Mesothelial cell of epicardium (in vitro differentiated cells): ENCODE results near the gene CLDN25. TPM values are rescaled to one million over a fixed set of nuclear protein-coding genes. Genes with fewer than 3 reads are reported as not detected.

ENCODE experiments used
- DNase-seq, 2 experiments: peaks; one replicate each; pipeline ENCODE4 v3.0.0; 2021; ENCODE audit warnings: low spot score in 2 of 2; ENCODE audit not compliant: unreplicated experiment in 2 of 2
- H3K27ac Mint-ChIP-seq: 2 replicates; pipeline ENCODE4 v1.8.0; 2021; ENCODE audit warnings: mixed read lengths
- H3K27me3 Mint-ChIP-seq: 2 replicates; pipeline ENCODE4 v1.8.0; 2021; ENCODE audit warnings: low read depth, mixed read lengths
- H3K36me3 Mint-ChIP-seq: 2 replicates; pipeline ENCODE4 v1.8.0; 2021; ENCODE audit warnings: mixed read lengths
- H3K4me1 Mint-ChIP-seq: 2 replicates; pipeline ENCODE4 v1.8.0; 2021; ENCODE audit warnings: mixed read lengths
- H3K4me3 Mint-ChIP-seq: 2 replicates; pipeline ENCODE4 v1.8.0; 2021; ENCODE audit warnings: mild to moderate bottlenecking, moderate library complexity, mixed read lengths
- H3K9me3 Mint-ChIP-seq: 2 replicates; pipeline ENCODE4 v1.8.0; 2021; ENCODE audit warnings: mixed read lengths
- total RNA-seq: library from RNA; stranded (reverse); gene quantifications from 3 replicates; pipeline ENCODE4 v1.2.1, GENCODE V29; 2021
- TF ChIP-seq, protein P1 (sequence below): fragments of 200-600 bp; sonication (generic); IDR thresholded peaks from one replicate; pipeline ENCODE4 v1.5.0; 2021; ENCODE audit warnings: antibody characterized with exemption; ENCODE audit not compliant: unreplicated experiment

Gene CLDN25
- total RNA-seq, 1 donor from 2014 or later, result not detected

DNA sequence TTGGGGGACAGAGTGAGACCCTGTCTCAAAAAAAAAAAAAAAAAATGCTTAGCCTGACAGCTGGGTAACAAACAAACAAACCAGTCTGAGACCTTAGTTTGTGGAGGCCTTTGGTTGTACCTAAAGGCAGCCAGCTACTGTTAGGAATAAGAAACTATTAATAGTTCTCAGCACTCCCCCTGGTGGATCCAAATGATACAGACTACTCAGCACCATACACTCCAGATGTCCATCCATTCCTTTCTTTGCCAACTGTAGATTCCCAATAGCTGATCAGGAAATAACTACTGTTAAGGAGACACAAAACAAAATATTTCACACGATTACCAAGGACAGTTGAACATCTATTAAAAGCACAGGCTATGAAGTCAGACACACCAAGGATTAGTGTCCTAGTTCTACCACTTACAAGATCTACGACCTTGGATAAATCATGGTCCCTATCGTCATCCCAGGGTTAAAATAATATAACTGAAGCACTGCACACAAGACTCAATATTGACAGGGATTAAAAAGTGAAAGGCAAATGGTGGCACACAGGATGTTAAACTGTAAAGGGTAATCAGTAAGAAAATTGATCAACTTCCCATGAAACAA lies 17.2 kb downstream of the CLDN25 start:
- Mint-ChIP-seq H3K27ac (no peak overlapping the region), H3K9me3 (peaks cover 11% of the 10 kb centered on the region), H3K4me1 (no peaks in the 10 kb centered on the region), H3K36me3 (peaks cover 34% of the 10 kb centered on the region), H3K27me3 (no peaks in the 10 kb centered on the region), H3K4me3 (no peak overlapping the region)
- TF ChIP-seq, protein P1, sequence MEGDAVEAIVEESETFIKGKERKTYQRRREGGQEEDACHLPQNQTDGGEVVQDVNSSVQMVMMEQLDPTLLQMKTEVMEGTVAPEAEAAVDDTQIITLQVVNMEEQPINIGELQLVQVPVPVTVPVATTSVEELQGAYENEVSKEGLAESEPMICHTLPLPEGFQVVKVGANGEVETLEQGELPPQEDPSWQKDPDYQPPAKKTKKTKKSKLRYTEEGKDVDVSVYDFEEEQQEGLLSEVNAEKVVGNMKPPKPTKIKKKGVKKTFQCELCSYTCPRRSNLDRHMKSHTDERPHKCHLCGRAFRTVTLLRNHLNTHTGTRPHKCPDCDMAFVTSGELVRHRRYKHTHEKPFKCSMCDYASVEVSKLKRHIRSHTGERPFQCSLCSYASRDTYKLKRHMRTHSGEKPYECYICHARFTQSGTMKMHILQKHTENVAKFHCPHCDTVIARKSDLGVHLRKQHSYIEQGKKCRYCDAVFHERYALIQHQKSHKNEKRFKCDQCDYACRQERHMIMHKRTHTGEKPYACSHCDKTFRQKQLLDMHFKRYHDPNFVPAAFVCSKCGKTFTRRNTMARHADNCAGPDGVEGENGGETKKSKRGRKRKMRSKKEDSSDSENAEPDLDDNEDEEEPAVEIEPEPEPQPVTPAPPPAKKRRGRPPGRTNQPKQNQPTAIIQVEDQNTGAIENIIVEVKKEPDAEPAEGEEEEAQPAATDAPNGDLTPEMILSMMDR, result peak; percentile 67
- DNase-seq, result no peak

- H3K36me3 Mint-ChIP-seq, result peaks cover 44% of the 10 kb centered on the region
Observed at GRCh38 chr11:113802621-113803020, 23.0 kb downstream of the CLDN25 start.

DNA sequence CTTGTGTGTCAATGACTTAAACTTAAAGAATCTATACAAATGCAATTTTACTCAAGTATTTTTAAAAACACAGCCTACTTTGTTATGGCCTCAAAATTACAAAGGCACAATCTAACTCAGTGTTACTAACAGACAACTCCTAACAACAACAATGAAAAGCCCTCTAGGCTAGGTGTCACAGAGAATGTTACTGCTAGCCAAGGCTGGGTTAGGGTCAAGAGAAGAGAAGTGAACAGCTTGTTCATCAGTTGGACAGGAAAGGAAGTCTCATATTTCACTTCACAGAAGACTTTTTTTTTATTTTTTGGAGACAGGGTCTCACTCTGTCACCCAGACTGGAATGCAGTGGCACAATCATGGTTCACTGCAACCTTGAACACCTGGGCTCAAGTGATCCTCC lies 26.0 kb downstream of the CLDN25 start:
- Mint-ChIP-seq H3K4me1 (no peaks in the 10 kb centered on the region), H3K27ac (no peak overlapping the region), H3K9me3 (no peaks in the 10 kb centered on the region), H3K36me3 (peaks cover 48% of the 10 kb centered on the region), H3K27me3 (no peaks in the 10 kb centered on the region), H3K4me3 (no peak overlapping the region)
- no peak for DNase-seq
- TF ChIP-seq, protein P1, result no peak

More at GRCh38 chr11:113802621-113803020, 23.0 kb downstream of the CLDN25 start:
- TF ChIP-seq, protein P1, result no peak
- H3K27me3 Mint-ChIP-seq, result no peaks in the 10 kb centered on the region
- no peak for DNase-seq
- no peaks in the 10 kb centered on the region for H3K4me1 Mint-ChIP-seq
- H3K9me3 Mint-ChIP-seq, result no peaks in the 10 kb centered on the region
- no peak overlapping the region for H3K4me3 Mint-ChIP-seq
- H3K27ac Mint-ChIP-seq, result no peak overlapping the region

DNA sequence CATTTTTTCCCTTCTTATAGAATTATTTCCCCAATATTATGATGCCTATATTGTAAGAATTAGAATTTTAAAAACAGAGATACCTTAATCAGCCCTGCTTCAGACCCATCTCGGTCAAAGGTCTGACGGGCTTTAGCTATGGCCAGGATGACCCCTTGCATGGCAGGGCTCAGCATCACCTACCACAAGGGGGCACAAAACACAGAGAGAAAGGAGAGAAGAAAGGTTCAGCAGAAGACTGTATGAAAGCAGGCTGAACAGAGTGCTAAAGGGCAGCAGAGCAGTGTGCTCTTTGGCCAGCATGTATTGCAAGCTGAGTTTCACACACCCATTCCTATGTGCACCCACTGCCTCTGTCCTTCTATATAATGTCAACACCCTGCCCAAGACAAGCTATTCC lies 26.8 kb downstream of the CLDN25 start:
- Mint-ChIP-seq H3K4me3 (no peak overlapping the region), H3K27me3 (no peaks in the 10 kb centered on the region), H3K36me3 (peaks cover 46% of the 10 kb centered on the region), H3K27ac (no peak overlapping the region), H3K9me3 (no peaks in the 10 kb centered on the region), H3K4me1 (no peaks in the 10 kb centered on the region)
- TF ChIP-seq, protein P1, result no peak
- no peak for DNase-seq

GRCh38 chr11:113808931-113809330 lies 29.3 kb downstream of the CLDN25 start:
- peaks cover 47% of the 10 kb centered on the region for H3K36me3 Mint-ChIP-seq
- H3K9me3 Mint-ChIP-seq, result no peaks in the 10 kb centered on the region
- H3K27ac Mint-ChIP-seq, result no peak overlapping the region
- no peak overlapping the region for H3K4me3 Mint-ChIP-seq
- no peaks in the 10 kb centered on the region for H3K27me3 Mint-ChIP-seq
- TF ChIP-seq, protein P1, result no peak
- no peaks in the 10 kb centered on the region for H3K4me1 Mint-ChIP-seq
- DNase-seq, result no peak

- Mint-ChIP-seq H3K27me3 (no peaks in the 10 kb centered on the region), H3K4me1 (no peaks in the 10 kb centered on the region), H3K9me3 (no peaks in the 10 kb centered on the region), H3K27ac (no peak overlapping the region), H3K36me3 (peaks cover 44% of the 10 kb centered on the region), H3K4me3 (no peak overlapping the region)
- DNase-seq, result no peak
- TF ChIP-seq, protein P1, result no peak
Observed at GRCh38 chr11:113814181-113814580, 34.6 kb downstream of the CLDN25 start.
